Measurements from ENCODE around the gene ADAMTSL2.

The ADAMTSL2 gene

GRCh38 chr9:133534346-133535291 lies at the start of gene ADAMTSL2:
Gene ADAMTSL2 (plus strand): TSS chr9:133534704. CDS start chr9:133536713, 2,009 bp downstream.
- peaks cover 13% of the 10 kb centered on the region for H3K4me1 Mint-ChIP-seq (ENCODE audit: low read depth)
- H3K36me3 Mint-ChIP-seq (ENCODE audit: low read depth), result no peaks in the 10 kb centered on the region
- H3K9me3 Mint-ChIP-seq, result no peaks in the 10 kb centered on the region
- H3K4me3 Mint-ChIP-seq, result no peak within 1 kb of the TSS
- no peak within 1 kb of the TSS for H3K27ac Mint-ChIP-seq
- H3K27me3 Mint-ChIP-seq, result peaks cover 12% of the 10 kb centered on the region

- Mint-ChIP-seq H3K4me3 (peak overlapping the region; percentile 45), H3K9me3 (no peaks in the 10 kb centered on the region), H3K27ac (no peak overlapping the region), H3K27me3 (no peaks in the 10 kb centered on the region), H3K36me3 (ENCODE audit: low read depth) (no peaks in the 10 kb centered on the region), H3K4me1 (ENCODE audit: low read depth) (peaks cover 6% of the 10 kb centered on the region)
Observed at GRCh38 chr9:133485531-133486260, 48.8 kb upstream of the ADAMTSL2 start.

GRCh38 chr9:133487331-133487725 lies 47.2 kb upstream of the ADAMTSL2 start:
- no peaks in the 10 kb centered on the region for H3K9me3 Mint-ChIP-seq
- no peaks in the 10 kb centered on the region for H3K27me3 Mint-ChIP-seq
- H3K4me1 Mint-ChIP-seq (ENCODE audit: low read depth), result peaks cover 6% of the 10 kb centered on the region
- H3K27ac Mint-ChIP-seq, result no peak overlapping the region
- H3K4me3 Mint-ChIP-seq, result no peak overlapping the region
- no peaks in the 10 kb centered on the region for H3K36me3 Mint-ChIP-seq (ENCODE audit: low read depth)

- H3K4me3 Mint-ChIP-seq, result no peak overlapping the region
- H3K4me1 Mint-ChIP-seq (ENCODE audit: low read depth), result peaks cover 6% of the 10 kb centered on the region
- no peaks in the 10 kb centered on the region for H3K27me3 Mint-ChIP-seq
- H3K36me3 Mint-ChIP-seq (ENCODE audit: low read depth), result no peaks in the 10 kb centered on the region
- no peaks in the 10 kb centered on the region for H3K9me3 Mint-ChIP-seq
- H3K27ac Mint-ChIP-seq, result no peak overlapping the region
Observed at GRCh38 chr9:133488686-133489252, 45.7 kb upstream of the ADAMTSL2 start.

- H3K4me3 Mint-ChIP-seq, result no peak overlapping the region
- no peaks in the 10 kb centered on the region for H3K27me3 Mint-ChIP-seq
- H3K36me3 Mint-ChIP-seq (ENCODE audit: low read depth), result no peaks in the 10 kb centered on the region
- peaks cover 6% of the 10 kb centered on the region for H3K4me1 Mint-ChIP-seq (ENCODE audit: low read depth)
- no peaks in the 10 kb centered on the region for H3K9me3 Mint-ChIP-seq
- no peak overlapping the region for H3K27ac Mint-ChIP-seq
Observed at GRCh38 chr9:133489253-133490190, 45.0 kb upstream of the ADAMTSL2 start.

GRCh38 chr9:133490201-133490681 lies 44.3 kb upstream of the ADAMTSL2 start:
- no peaks in the 10 kb centered on the region for H3K27me3 Mint-ChIP-seq
- H3K4me1 Mint-ChIP-seq (ENCODE audit: low read depth), result peaks cover 6% of the 10 kb centered on the region
- H3K27ac Mint-ChIP-seq, result no peak overlapping the region
- no peaks in the 10 kb centered on the region for H3K9me3 Mint-ChIP-seq
- H3K4me3 Mint-ChIP-seq, result no peak overlapping the region
- no peaks in the 10 kb centered on the region for H3K36me3 Mint-ChIP-seq (ENCODE audit: low read depth)

GRCh38 chr9:133490865-133491655 lies 43.4 kb upstream of the ADAMTSL2 start:
- no peak overlapping the region for H3K27ac Mint-ChIP-seq
- H3K27me3 Mint-ChIP-seq, result no peaks in the 10 kb centered on the region
- no peaks in the 10 kb centered on the region for H3K9me3 Mint-ChIP-seq
- H3K36me3 Mint-ChIP-seq (ENCODE audit: low read depth), result no peaks in the 10 kb centered on the region
- peaks cover 4% of the 10 kb centered on the region for H3K4me1 Mint-ChIP-seq (ENCODE audit: low read depth)
- H3K4me3 Mint-ChIP-seq, result no peak overlapping the region

GRCh38 chr9:133491656-133491925 lies 42.9 kb upstream of the ADAMTSL2 start:
- Mint-ChIP-seq H3K36me3 (ENCODE audit: low read depth) (no peaks in the 10 kb centered on the region), H3K27me3 (no peaks in the 10 kb centered on the region), H3K4me1 (ENCODE audit: low read depth) (no peaks in the 10 kb centered on the region), H3K9me3 (no peaks in the 10 kb centered on the region), H3K27ac (no peak overlapping the region), H3K4me3 (no peak overlapping the region)

GRCh38 chr9:133492061-133493021 lies 42.2 kb upstream of the ADAMTSL2 start:
- no peaks in the 10 kb centered on the region for H3K36me3 Mint-ChIP-seq (ENCODE audit: low read depth)

GRCh38 chr9:133493428-133493827 lies 41.1 kb upstream of the ADAMTSL2 start:
- peaks cover under 1% of the 10 kb centered on the region for H3K27me3 Mint-ChIP-seq
- H3K9me3 Mint-ChIP-seq, result no peaks in the 10 kb centered on the region
- no peak overlapping the region for H3K27ac Mint-ChIP-seq
- H3K4me3 Mint-ChIP-seq, result no peak overlapping the region
- H3K4me1 Mint-ChIP-seq (ENCODE audit: low read depth), result no peaks in the 10 kb centered on the region
- H3K36me3 Mint-ChIP-seq (ENCODE audit: low read depth), result no peaks in the 10 kb centered on the region

More at GRCh38 chr9:133492061-133493021, 42.2 kb upstream of the ADAMTSL2 start:
- Mint-ChIP-seq H3K27me3 (no peaks in the 10 kb centered on the region), H3K4me1 (ENCODE audit: low read depth) (no peaks in the 10 kb centered on the region), H3K9me3 (no peaks in the 10 kb centered on the region), H3K27ac (no peak overlapping the region), H3K4me3 (no peak overlapping the region)

GRCh38 chr9:133493845-133494540 lies 40.5 kb upstream of the ADAMTSL2 start:
- no peaks in the 10 kb centered on the region for H3K9me3 Mint-ChIP-seq
- H3K4me3 Mint-ChIP-seq, result no peak overlapping the region
- H3K4me1 Mint-ChIP-seq (ENCODE audit: low read depth), result no peaks in the 10 kb centered on the region
- H3K27ac Mint-ChIP-seq, result no peak overlapping the region
- no peaks in the 10 kb centered on the region for H3K36me3 Mint-ChIP-seq (ENCODE audit: low read depth)
- peaks cover 3% of the 10 kb centered on the region for H3K27me3 Mint-ChIP-seq

- Mint-ChIP-seq H3K27me3 (peaks cover 3% of the 10 kb centered on the region), H3K36me3 (ENCODE audit: low read depth) (no peaks in the 10 kb centered on the region), H3K4me3 (no peak overlapping the region), H3K4me1 (ENCODE audit: low read depth) (no peaks in the 10 kb centered on the region), H3K27ac (no peak overlapping the region), H3K9me3 (no peaks in the 10 kb centered on the region)
Observed at GRCh38 chr9:133494636-133495326, 39.7 kb upstream of the ADAMTSL2 start.

All from stimulated activated naive CD8-positive, alpha-beta T cell treated with anti-CD3 and anti-CD28 coated beads, Interleukin-15, Interleukin-2, amounts not matched to agents 100 ng/mL and 50 ng/mL, for 24 hours (primary cell).